B cell (primary cell): ENCODE data around the gene DNAH10. TPM values are rescaled to one million over a fixed set of nuclear protein-coding genes. Genes with fewer than 3 reads are reported as not detected.

Experiments
- ATAC-seq: fragments of 200-7000 bp; cut with Tn5 transposase; one replicate; pipeline ENCODE4 v1.10.0; 2021; ENCODE audit warnings: low read depth, mild to moderate bottlenecking, moderate number of reproducible peaks, moderate library complexity
- CTCF ChIA-PET: fragments of 350-600 bp; sonication (Branson Sonifier 250); formaldehyde crosslinking; loops from one replicate; lab custom pipeline; 2021; ENCODE audit warnings: antibody characterized with exemption, inconsistent platforms; lab: Charles Lee
- POLR2A ChIA-PET: fragments of 350-600 bp; sonication (Branson Sonifier 250); formaldehyde crosslinking; loops from one replicate; lab custom pipeline; 2021; ENCODE audit warnings: antibody characterized with exemption; lab: Charles Lee
- DNase-seq: peaks from one replicate; pipeline ENCODE4 v3.0.0; 2013
- H2AFZ ChIP-seq: 2 replicates; pipeline ENCODE4 v1.6.1; 2012; ENCODE audit warnings: mild to moderate bottlenecking, low read depth, low read length; ENCODE audit not compliant: insufficient read depth, poor library complexity, severe bottlenecking
- H3K27ac ChIP-seq, 2 donors: 1 replicate in 1 of 2; 2 replicates in 1 of 2; pipeline ENCODE4 v1.5.1; 2012 to 2013; ENCODE audit warnings: low read length in 2 of 2, mild to moderate bottlenecking in 2 of 2, moderate library complexity in 1 of 2
- H3K27me3 ChIP-seq, 4 experiments: fragments of 200-600 bp in 1 of 4; sonication (generic) in 1 of 4; replicated peaks in 1 of 4; 1 replicate in 2 of 4; 2 replicates in 2 of 4; pipeline versions ENCODE4 v1.6.1 to v1.7.0; 2013 to 2016; ENCODE audit warnings: low read length in 3 of 4, mild to moderate bottlenecking in 2 of 4, mixed read lengths in 1 of 4, moderate library complexity in 1 of 4; ENCODE audit not compliant: insufficient read depth in 4 of 4, control insufficient read depth in 3 of 4; ENCODE audit errors: control extremely low read depth in 1 of 4
- H3K36me3 ChIP-seq, 2 experiments: replicated peaks in 1 of 2; 1 replicate in 1 of 2; 2 replicates in 1 of 2; pipeline versions ENCODE4 v1.6.1 to v1.7.1; 2013; ENCODE audit warnings: low read length in 1 of 2; ENCODE audit not compliant: insufficient read depth in 2 of 2, control insufficient read depth in 1 of 2; ENCODE audit errors: control extremely low read depth in 1 of 2, extremely low read depth in 1 of 2
- H3K4me1 ChIP-seq, 2 donors: fragments of 200-600 bp in 1 of 2; sonication (generic) in 1 of 2; 1 replicate in 1 of 2; 2 replicates in 1 of 2; pipeline versions ENCODE4 v1.5.1 to v1.6.1; 2013 to 2017; ENCODE audit warnings: low read length in 2 of 2; ENCODE audit not compliant: control insufficient read depth in 2 of 2, insufficient read depth in 2 of 2
- H3K4me2 ChIP-seq: replicated peaks from 2 replicates; pipeline ENCODE3; 2012; ENCODE audit warnings: mild to moderate bottlenecking, low read depth, low read length; ENCODE audit not compliant: poor library complexity, severe bottlenecking
- H3K4me3 ChIP-seq, 5 experiments: fragments of 200-600 bp in 1 of 5; sonication (generic) in 1 of 5; 1 replicate in 3 of 5; 2 replicates in 2 of 5; pipeline versions ENCODE4 v1.5.1 to v1.7.0; 2011 to 2016; ENCODE audit warnings: low read length in 4 of 5, mild to moderate bottlenecking in 4 of 5, low read depth in 2 of 5, control low read depth in 1 of 5, moderate library complexity in 1 of 5; ENCODE audit not compliant: insufficient read depth in 1 of 5; ENCODE audit errors: control extremely low read depth in 1 of 5, extremely low read depth in 1 of 5
- H3K79me2 ChIP-seq: fragments of 200-600 bp; sonication (generic); one replicate; pipeline ENCODE4 v1.6.0; 2016; ENCODE audit warnings: low read length; ENCODE audit not compliant: control insufficient read depth, insufficient read depth
- H3K9ac ChIP-seq: fragments of 200-600 bp; sonication (generic); 2 replicates; pipeline ENCODE4 v1.6.1; 2017; ENCODE audit warnings: mild to moderate bottlenecking, low read length, moderate library complexity
- H3K9me3 ChIP-seq, 3 donors: one replicate each; pipeline versions ENCODE4 v1.6.1 to v1.7.1; 2013; ENCODE audit warnings: low read length in 2 of 3; ENCODE audit not compliant: control insufficient read depth in 2 of 3, insufficient read depth in 1 of 3; ENCODE audit errors: control extremely low read depth in 1 of 3
- H4K20me1 ChIP-seq: 2 replicates; pipeline ENCODE4 v1.6.0; 2012; ENCODE audit warnings: mild to moderate bottlenecking, low read length; ENCODE audit not compliant: insufficient read depth, control insufficient read depth, poor library complexity, severe bottlenecking
- H3K27ac Mint-ChIP-seq: one replicate; pipeline ENCODE4 v1.8.0; 2021; ENCODE audit warnings: mixed read lengths
- H3K27me3 Mint-ChIP-seq: one replicate; pipeline ENCODE4 v1.8.0; 2021; ENCODE audit warnings: mixed read lengths
- H3K4me1 Mint-ChIP-seq: one replicate; pipeline ENCODE4 v1.8.0; 2021; ENCODE audit warnings: mixed read lengths
- H3K4me3 Mint-ChIP-seq: one replicate; pipeline ENCODE4 v1.8.0; 2021; ENCODE audit warnings: mixed read lengths
- H3K9me3 Mint-ChIP-seq: one replicate; pipeline ENCODE4 v1.8.0; 2022; ENCODE audit warnings: mixed read lengths; ENCODE audit not compliant: insufficient read depth
- EZH2 ChIP-seq: IDR thresholded peaks from 2 replicates; pipeline ENCODE4 v1.6.1; 2012; ENCODE audit warnings: borderline replicate concordance, low read depth, mild to moderate bottlenecking, moderate library complexity, low read length; ENCODE audit not compliant: insufficient read depth, poor library complexity, severe bottlenecking
- WGBS: methylation state at CpG from one replicate; pipeline ENCODE4 v1.1.5; 2013; ENCODE audit warnings: missing lambda C conversion rate; ENCODE audit not compliant: insufficient coverage; 5-methylcytosine and 5-hydroxymethylcytosine counted together
- intact Hi-C: fragments of 100-400 bp; cut with micrococcal nuclease; formaldehyde crosslinking; loops from one replicate; pipeline ENCODE4 v1.10.0; 2022
- polyA plus RNA-seq: library from polyadenylated mRNA; depleted of rRNA; stranded (reverse); fragments of >200 nt; gene quantifications from 2 replicates; pipeline ENCODE4 v1.2.3, GENCODE V29; 2012
- total RNA-seq, 2 donors: library from RNA; stranded (reverse); fragments of 120-200 nt in 1 of 2; gene quantifications; 1 replicate in 1 of 2; 2 replicates in 1 of 2; pipeline versions ENCODE4 v1.2.3 to v1.2.4, GENCODE V29; 2013 to 2022
- TF ChIP-seq, protein P1 (sequence below): fragments of 200-600 bp; IDR thresholded peaks from one replicate; pipeline ENCODE4 v1.8.0; 2022; ENCODE audit warnings: antibody characterized with exemption, mild to moderate bottlenecking

Gene DNAH10
- total and polyA plus RNA-seq, 2 donors (not counting 1 experiment from before 2014, with no cell fraction given) = 0.24 to 0.99 TPM

DNA sequence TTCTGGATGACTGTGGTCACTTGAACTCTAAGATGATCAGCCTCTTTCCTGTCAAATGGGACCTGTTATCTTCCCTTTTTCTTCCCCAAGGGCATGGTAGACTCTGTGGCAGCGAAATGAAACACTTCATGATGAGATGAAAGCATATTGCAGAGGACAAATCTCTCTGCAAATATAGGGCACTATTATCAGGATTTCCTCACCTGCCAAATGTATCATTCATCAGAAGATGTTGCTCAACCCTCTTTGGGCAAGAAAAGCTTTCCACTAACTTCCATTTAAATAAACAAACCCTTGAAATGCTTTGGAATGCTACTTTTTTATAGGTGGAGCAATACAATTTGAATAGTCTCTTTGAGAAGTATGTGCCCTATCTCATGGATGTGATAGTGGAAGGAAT is 105.0 kb downstream of the DNAH10 start:
- H3K4me1 ChIP-seq = no peaks in the 10 kb centered on the region
- no peak overlapping the region for H3K9ac ChIP-seq
- POLR2A ChIA-PET = no interaction called here
- WGBS = no CpG with 5 or more reads among the region's 1 CpG
- no peak for TF ChIP-seq EZH2
- TF ChIP-seq, protein P1, sequence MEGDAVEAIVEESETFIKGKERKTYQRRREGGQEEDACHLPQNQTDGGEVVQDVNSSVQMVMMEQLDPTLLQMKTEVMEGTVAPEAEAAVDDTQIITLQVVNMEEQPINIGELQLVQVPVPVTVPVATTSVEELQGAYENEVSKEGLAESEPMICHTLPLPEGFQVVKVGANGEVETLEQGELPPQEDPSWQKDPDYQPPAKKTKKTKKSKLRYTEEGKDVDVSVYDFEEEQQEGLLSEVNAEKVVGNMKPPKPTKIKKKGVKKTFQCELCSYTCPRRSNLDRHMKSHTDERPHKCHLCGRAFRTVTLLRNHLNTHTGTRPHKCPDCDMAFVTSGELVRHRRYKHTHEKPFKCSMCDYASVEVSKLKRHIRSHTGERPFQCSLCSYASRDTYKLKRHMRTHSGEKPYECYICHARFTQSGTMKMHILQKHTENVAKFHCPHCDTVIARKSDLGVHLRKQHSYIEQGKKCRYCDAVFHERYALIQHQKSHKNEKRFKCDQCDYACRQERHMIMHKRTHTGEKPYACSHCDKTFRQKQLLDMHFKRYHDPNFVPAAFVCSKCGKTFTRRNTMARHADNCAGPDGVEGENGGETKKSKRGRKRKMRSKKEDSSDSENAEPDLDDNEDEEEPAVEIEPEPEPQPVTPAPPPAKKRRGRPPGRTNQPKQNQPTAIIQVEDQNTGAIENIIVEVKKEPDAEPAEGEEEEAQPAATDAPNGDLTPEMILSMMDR = no peak
- CTCF ChIA-PET = no interaction called here
- Mint-ChIP-seq H3K27me3 (peaks cover 35% of the 10 kb centered on the region), H3K9me3 (no peaks in the 10 kb centered on the region), H3K4me3 (no peak overlapping the region), H3K27ac (no peak overlapping the region), H3K4me1 (no peaks in the 10 kb centered on the region)
- H3K4me2 ChIP-seq = no peak overlapping the region
- ATAC-seq (no peak), DNase-seq (no peak)
- no peak overlapping the region for H3K4me3 ChIP-seq
- H3K79me2 ChIP-seq = no peaks in the 10 kb centered on the region
- intact Hi-C loops = no loop called here
- H3K27me3 ChIP-seq = no peaks in the 10 kb centered on the region
- H3K9me3 ChIP-seq = no peaks in the 10 kb centered on the region
- H2AFZ ChIP-seq = no peak overlapping the region
- no peaks in the 10 kb centered on the region for H3K36me3 ChIP-seq
- no peaks in the 10 kb centered on the region for H4K20me1 ChIP-seq
- H3K27ac ChIP-seq = no peak overlapping the region

DNA sequence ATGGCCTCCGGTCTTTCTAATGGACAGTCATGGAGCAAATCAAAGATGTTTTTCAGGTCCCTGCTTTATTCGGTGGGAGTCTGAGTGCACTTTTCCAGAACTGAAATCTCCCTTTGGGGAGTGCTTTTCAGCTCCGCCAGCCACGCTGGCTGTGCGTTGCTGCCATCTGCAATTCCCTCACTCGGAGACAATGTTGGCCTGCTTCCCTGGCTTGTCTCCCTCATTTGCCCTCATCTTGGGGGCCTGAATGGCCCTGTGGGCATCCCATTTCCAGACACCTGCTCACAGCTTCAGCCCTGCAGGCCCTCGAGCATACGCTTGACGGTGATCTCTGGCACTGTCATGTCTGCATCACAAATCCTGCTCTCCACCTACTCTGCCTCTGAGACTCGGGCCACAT is 106.7 kb downstream of the DNAH10 start:
- ChIA-PET CTCF (no interaction called here), POLR2A (no interaction called here)
- Mint-ChIP-seq H3K4me1 (no peaks in the 10 kb centered on the region), H3K27me3 (peaks cover 28% of the 10 kb centered on the region), H3K4me3 (no peak overlapping the region), H3K9me3 (no peaks in the 10 kb centered on the region), H3K27ac (no peak overlapping the region)
- ATAC-seq (no peak), DNase-seq (no peak)
- TF ChIP-seq, protein P1 = no peak
- TF ChIP-seq EZH2 = no peak
- intact Hi-C loops = no loop called here
- no peaks in the 10 kb centered on the region for H3K36me3 ChIP-seq
- H3K4me2 ChIP-seq = no peak overlapping the region
- H3K79me2 ChIP-seq = no peaks in the 10 kb centered on the region
- H3K9ac ChIP-seq = no peak overlapping the region
- no peaks in the 10 kb centered on the region for H3K9me3 ChIP-seq
- no peaks in the 10 kb centered on the region for H3K4me1 ChIP-seq
- no peak overlapping the region for H3K27ac ChIP-seq
- H3K4me3 ChIP-seq = no peak overlapping the region
- H4K20me1 ChIP-seq = no peaks in the 10 kb centered on the region
- no peak overlapping the region for H2AFZ ChIP-seq
- H3K27me3 ChIP-seq = no peaks in the 10 kb centered on the region
- 92% methylated on average over 10 of the region's 10 CpGs for WGBS
